OCI-M1 (cell line): Measurements from ENCODE around the gene HRH2.
"Not testable (repeated sequence)": the region's sequence is repeated elsewhere in the genome, so short reads cannot be mapped to it uniquely, and the experiment has no call there.

ENCODE experiments used
- DNase-seq: peaks from one replicate; lab custom pipeline; 2025; lab: John Stamatoyannopoulos, UW

HRH2 gene

DNA sequence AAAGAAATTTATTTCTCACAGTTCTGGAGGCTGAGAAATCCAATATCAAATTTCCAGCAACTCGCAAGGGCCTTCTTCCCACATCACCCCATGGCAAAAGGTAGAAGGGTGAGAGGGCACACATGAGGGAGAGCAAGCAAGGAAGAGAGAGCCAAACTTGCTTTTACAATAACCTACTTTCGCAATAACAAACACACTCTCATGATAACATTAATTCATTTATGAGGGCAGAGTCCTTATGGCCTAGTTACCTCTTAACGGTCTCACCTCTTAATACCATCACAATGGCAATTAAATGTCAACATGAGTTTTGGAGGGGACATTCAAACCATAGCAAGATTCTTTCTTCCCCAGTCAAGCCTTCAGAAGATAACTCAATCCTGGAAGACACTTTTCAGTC is 11.6 kb upstream of the HRH2 start:
- no peak for DNase-seq

GRCh38 chr5:175649967-175650366 is 7.9 kb upstream of the HRH2 start:
- no peak for DNase-seq

- not testable (repeated sequence) for DNase-seq
These were observed 7.3 kb upstream of the HRH2 start for GRCh38 chr5:175650430-175651205.

DNA sequence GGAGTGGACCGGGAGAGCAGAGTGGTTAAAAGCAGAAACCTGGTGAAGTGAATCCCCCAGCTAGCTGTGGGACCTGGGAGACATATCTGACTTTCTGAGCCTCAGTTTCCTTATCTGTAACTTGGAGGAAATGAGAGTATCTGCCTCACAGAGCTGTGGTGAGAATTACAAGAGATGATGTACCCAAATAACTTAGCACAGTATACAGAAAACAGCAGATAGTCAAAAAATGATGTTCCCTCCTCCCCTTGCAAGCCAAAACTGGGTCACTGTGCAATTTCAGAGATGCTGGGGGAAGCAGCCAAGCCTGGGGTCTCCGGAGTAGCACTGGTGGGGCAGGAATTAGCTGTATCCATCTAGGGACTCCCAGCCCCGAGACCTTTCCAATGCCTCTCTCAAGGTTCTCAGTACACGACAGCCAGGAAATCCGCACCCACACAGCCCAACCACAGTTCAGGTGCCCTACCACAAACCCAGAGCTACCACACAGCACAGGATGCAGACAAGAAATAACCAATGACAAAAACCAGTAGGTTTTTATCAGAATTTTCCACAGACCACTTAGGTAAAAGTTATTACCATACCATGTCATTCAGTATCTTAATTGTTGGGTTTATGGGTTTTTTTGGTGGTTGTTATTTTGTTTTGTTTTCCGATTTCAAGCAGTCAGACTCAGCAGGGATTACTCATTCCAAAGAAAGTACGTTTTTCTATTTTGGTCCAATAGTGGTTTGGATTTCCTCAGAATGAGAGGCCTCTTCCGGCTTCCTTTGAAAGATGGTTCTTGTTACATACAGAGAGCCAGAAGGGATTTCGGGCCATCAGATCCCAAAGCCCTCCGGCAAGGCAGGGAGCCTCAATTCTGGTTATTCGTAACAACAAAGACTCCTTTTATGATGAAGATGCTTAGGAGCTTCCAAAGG is 4.9 kb upstream of the HRH2 start:
- DNase-seq, result no peak

- no peak for DNase-seq
These were observed 4.1 kb upstream of the HRH2 start for GRCh38 chr5:175653763-175654162.

DNA sequence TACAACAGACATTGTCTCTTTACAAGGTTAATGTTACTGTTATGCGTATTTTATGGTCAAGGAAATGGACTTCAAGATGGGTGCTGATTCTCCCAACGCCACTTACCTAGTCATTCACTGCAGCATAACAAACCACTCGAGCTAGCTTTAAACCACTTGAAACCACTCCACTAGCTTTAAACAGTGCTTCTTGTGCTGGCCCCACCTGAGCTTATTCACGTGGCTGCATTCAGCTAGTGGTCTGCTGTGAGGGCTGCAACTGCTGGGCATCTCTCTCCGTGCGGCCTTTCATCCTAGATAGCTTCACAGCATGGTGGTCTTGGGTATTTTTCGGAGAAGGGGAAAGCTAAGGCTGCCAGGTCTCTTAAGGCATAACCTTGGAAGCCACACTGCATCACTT is 3.5 kb upstream of the HRH2 start:
- DNase-seq, result no peak

- DNase-seq, result peak; percentile 78
These were observed 3.1 kb upstream of the HRH2 start for GRCh38 chr5:175654807-175655206.

- DNase-seq, result no peak
These were observed 2.5 kb upstream of the HRH2 start for GRCh38 chr5:175655411-175655810.

GRCh38 chr5:175656966-175657365 is 905 bp upstream of the HRH2 start:
- DNase-seq, result no peak

DNA sequence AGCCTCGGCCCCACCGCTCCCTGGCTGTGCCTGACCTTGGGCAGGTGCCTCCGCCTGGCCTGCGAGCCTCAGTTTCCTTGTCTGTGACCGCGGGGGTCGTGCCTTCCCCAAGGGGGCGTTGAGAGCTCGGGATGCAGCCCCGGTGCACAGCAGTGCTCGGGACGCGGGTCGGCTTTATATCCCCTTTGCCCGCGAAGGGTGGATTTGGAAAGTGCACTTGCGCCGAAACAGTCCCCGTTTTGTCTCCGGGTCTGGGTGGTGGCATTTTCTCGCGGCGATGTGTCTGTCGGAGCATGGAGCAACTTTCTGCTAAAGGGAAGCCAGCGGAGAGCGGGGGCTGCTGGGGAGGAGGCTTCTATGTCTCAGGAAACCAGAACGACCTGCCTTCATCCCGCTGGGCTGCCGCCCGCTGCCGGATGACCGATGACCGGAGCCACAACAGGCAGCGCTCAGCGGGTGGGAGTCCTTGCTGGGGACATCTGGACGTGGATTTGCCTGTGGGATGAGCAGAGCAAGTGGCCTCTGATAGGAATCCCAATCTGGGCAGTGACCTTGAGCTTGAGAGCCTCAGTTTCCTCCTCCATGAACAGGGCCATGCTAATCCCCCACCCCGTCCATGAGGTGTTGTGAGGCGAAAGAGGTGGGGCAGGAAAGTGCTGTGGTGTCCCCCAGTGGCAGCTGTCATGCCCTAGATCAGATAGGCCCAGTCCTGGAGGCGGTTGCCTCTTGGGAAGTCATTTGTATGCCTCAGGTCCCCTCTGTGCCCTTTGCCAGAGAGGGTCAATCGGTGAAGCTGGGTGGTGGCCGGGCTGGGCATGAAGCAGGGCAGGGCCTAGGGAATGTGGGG is 651 bp downstream of the HRH2 start:
- no peak for DNase-seq

DNA sequence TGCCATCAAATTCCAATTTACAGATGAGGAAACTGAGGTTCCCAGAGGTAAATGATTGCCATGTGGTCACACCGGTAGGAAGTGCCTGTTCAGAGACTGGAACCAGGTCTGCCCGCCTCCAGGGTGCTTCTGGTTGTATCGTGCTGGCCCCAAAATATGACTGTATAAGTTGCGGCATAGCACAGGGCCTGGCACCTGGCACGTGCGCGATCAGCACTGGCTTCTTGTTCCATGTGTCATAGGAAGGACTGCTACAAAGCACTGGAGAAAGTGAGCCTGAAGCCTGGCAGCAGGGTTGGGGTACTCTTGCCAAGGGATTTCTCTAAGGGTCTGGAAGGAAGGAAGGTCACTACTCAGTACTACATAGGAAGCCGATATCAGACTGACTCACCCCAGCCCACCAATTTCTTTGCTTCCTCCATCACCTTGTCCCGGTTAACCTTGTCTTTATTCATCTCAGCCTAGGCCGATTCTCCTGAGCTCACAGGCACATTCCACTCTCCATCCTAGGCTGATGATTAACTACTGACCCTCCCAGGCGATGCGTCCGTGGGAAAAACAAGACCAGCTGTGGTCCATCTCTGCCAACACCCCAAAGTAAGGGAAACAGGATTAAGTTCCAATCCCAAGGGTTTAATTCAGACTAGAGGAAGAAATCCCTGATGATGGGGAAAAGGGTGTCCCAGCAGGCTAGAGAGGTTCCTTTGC is 1.8 kb downstream of the HRH2 start:
- no peak for DNase-seq

DNA sequence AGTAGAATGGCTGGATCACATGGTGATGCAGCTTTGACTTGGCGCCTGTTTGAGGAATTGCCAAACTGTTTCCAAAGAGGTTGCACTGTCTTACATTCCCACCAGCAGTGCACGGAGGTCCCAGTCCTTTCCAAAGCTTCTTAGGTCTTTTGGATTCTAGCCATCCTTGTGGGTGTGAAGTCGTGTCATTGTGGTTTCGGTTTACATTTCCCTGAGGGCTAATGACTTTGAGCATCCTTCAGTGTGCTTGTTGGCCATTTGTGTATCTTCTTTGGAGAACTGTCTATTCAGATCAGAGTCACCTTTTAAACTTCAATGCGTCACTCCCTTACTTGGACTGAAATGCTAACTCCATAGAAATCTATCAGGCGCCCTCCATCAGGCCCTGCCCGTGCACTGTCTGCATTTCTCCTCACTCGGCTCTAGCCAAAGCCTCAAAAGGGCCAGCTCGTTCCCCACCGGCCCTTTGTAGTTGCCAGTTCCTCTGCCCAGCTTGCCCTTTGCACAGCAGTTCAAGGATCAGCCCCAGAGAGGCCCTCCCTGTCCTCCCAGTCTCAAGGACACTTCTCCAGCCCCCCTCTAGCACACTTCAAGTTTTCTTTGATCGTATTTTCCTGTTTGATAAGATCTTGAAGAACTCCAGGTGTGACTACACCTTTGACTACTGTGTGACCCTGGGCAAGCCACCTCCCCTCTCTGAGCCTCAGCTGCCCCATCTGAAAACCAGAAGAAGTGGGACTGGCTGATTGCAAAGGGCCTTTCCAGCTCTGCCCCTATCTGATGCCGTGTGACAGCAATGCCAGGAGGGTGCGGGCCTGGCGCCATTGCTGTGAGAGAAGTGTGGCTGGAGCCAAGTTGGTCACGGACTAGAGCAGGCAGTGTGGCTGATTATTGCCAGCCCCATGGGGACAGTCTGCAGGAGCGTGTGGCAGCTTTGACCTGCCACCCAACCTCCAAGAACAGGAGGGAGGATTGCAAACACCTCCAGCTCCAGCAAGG is 5.6 kb downstream of the HRH2 start:
- no peak for DNase-seq

DNA sequence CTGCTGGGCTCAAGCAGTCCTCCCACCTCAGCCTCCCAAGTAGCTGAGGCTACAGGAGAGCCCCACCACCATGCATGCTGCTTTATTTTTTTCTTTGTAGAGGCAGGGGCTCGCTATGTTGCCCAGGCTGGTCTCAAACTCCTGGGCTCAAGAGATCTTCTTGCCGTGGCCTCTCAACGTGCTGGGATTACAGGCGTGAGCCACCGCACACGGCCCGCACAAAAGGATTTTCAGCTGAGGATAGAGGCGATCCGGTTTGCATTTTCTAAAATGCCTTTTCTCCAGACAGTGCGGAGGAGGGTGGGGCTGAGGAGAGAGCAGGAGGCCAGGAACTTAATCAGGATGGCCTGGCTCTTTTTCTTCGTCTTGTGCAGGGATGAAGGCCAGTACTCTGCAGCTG is 6.9 kb downstream of the HRH2 start:
- no peak for DNase-seq

DNA sequence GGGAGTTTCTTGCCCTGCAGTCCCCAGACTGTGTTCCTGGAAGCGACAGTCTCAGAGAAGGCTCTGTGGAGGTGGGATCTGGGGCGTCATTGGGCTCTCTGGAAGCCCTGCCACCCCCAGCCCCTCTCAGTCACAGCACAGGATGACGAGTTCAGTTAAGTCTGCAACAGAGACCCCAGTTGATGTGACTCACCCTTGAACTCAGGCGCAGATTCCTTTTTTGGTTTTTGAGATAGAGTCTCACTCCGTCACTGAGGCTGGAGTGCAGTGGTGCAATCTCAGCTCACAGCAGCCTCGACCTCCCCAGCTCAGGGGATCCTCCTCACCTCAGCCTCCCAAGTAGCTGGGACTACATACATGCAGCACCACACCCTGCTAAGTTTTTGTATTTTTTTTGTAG is 8.3 kb downstream of the HRH2 start:
- no peak for DNase-seq

- no peak for DNase-seq
These were observed 10.1 kb downstream of the HRH2 start for GRCh38 chr5:175668006-175668405.

DNA sequence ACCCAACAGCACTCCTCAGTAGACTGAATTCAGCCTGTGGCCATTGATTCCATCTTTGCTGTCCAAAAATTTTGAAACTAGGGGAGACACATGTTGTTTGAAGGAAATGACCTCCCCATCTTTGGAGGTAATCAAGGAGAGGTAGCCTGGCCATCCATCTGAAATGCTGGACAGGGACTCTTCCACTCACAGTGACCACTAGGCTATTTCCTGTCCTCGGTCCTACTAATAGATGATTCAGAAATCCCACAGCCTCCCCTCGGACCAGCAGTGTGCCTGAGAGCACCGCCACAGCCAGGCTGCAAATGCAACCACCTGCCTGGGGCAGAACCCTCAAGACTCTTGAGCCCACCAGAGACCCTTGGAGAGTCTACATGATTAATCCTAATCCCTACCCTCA is 12.5 kb downstream of the HRH2 start:
- no peak for DNase-seq

DNA sequence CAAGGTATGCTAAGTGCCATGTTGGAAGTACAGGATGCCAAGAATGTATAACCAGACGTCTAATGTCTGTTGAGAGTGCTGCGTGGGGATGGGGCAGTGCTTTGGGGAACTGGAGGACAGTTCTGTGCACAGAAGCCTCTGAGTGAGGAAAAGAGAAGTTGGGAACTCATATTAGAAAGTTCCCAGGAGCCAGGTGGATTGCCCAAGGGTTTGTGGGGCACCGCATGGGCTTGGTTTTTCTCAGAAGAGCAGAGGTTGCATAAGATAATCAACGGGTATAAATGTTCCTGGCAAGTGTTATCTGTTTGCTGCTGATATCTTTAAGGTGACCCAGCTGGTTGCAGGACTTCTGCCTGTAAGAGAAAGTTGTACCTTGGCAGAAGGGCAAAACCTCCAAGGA is 13.1 kb downstream of the HRH2 start:
- peak; percentile 81 for DNase-seq

GRCh38 chr5:175672976-175673648 is 15.2 kb downstream of the HRH2 start:
- DNase-seq, result no peak

DNA sequence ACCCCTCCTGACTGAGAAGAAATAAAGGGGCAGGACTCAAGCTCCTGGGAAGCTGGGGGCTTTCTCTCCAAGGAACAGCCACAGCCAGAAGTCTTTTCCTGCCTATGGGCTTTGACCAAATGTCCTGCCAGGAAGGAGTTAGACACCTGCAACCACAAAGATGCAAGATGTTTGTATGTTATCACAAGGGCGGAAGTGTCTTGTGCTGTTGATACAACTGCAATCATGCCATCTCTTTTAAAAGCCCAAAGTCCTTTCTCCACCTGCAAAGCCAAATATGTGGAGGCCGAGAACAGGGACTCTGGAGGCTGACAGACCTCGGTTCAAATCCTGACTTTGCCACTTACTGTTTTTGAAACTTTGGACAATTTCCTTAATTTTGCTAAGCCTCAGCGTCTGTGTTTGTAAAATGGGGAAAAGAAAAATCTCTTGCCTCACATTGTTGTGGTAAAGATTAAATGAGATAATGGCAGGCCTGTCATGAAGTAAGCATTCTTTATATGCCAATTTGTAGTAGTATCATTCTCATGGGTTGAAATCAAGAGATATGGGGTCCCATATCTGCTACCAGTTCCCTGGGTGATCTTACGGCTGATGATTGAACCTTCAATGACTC is 17.0 kb downstream of the HRH2 start:
- no peak for DNase-seq
